ENCODE data around the gene TLCD2.
"Not testable (repeated sequence)": the region's sequence is repeated elsewhere in the genome, so short reads cannot be mapped to it uniquely, and the experiment has no call there.

TLCD2 gene

GRCh38 chr17:1709971-1710806 lies at the start of gene TLCD2:
TLCD2 (minus strand) TSS chr17:1710377; CDS start chr17:1710242, 135 bp downstream.
- no peak for DNase-seq

- no peak for DNase-seq
Observed at GRCh38 chr17:1759529-1759928, 49.4 kb upstream of the TLCD2 start.

- DNase-seq = no peak
Observed at GRCh38 chr17:1758807-1759206, 48.6 kb upstream of the TLCD2 start.

GRCh38 chr17:1755827-1756262 lies 45.7 kb upstream of the TLCD2 start:
- DNase-seq = no peak

GRCh38 chr17:1755252-1755826 lies 45.2 kb upstream of the TLCD2 start:
- no peak for DNase-seq

- DNase-seq = no peak
Observed at GRCh38 chr17:1754430-1755112, 44.4 kb upstream of the TLCD2 start.

GRCh38 chr17:1753767-1754429 lies 43.7 kb upstream of the TLCD2 start:
- no peak for DNase-seq

GRCh38 chr17:1752425-1753262 lies 42.5 kb upstream of the TLCD2 start:
- DNase-seq = no peak

- DNase-seq = no peak
Observed at GRCh38 chr17:1750628-1751027, 40.5 kb upstream of the TLCD2 start.

- no peak for DNase-seq
Observed at GRCh38 chr17:1746975-1747543, 36.9 kb upstream of the TLCD2 start.

- DNase-seq = no peak
Observed at GRCh38 chr17:1745513-1746020, 35.4 kb upstream of the TLCD2 start.

- DNase-seq = no peak
Observed at GRCh38 chr17:1744551-1745512, 34.7 kb upstream of the TLCD2 start.

GRCh38 chr17:1743088-1743439 lies 32.9 kb upstream of the TLCD2 start:
- no peak for DNase-seq

- no peak for DNase-seq
Observed at GRCh38 chr17:1742371-1743087, 32.4 kb upstream of the TLCD2 start, which contains the start of gene SERPINF2. SERPINF2 (plus strand) TSS chr17:1742871; CDS start chr17:1744996, 2,125 bp downstream.

- not testable (repeated sequence) for DNase-seq
Observed at GRCh38 chr17:1741899-1742298, 31.7 kb upstream of the TLCD2 start.

GRCh38 chr17:1737531-1738291 lies 27.5 kb upstream of the TLCD2 start:
- no peak for DNase-seq

GRCh38 chr17:1736348-1737281 lies 26.4 kb upstream of the TLCD2 start:
- DNase-seq = peak; percentile 6

GRCh38 chr17:1735834-1736347 lies 25.7 kb upstream of the TLCD2 start:
- no peak for DNase-seq
